ENCODE data around the gene LETMD1.

LETMD1 gene

DNA sequence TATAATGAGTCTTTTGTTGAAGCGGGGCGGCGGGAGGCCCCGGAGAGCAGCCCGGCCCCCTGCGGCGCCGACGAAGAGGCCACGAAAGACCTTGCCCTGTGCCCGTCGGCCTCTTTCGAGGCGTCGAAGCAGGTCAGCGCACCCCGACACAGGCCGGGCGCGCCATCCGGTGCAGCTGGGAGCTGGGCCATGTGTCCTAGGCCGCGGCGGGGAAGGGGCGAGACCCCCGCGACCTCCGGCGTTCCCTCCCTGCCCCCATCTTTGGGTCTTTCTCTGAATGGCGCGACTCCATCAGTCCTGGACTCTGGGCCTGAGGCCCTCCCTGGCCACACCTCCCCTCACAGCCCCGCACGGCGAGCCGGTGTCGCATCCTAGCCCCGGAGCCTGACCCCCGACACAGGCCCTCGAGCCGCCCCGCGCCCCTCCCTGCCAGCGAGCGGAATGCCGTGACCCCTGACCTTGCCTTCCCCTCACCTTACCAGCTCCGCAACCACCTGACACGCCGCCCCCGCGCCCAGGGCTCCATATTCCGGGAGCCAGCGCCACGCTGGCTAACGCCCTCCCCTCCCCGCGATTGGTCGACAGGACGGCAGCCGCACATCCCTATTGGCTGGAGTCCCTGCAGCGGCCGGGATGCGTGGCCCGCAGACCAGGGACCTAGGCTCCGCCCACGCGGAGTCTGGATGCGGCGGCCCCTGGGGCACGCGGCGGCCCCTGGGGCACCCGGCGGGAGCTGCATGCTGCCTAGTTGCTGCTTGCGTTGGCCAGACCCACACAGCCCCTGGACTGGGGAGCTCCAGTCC is 22.1 kb upstream of the LETMD1 start, which contains the start of gene SLC11A2:
SLC11A2 (minus strand) TSS at position 549 of the 803 bp plus-strand sequence. CDS start 15,656 bp downstream, outside the sequence.
- peak; percentile 88 for DNase-seq

DNA sequence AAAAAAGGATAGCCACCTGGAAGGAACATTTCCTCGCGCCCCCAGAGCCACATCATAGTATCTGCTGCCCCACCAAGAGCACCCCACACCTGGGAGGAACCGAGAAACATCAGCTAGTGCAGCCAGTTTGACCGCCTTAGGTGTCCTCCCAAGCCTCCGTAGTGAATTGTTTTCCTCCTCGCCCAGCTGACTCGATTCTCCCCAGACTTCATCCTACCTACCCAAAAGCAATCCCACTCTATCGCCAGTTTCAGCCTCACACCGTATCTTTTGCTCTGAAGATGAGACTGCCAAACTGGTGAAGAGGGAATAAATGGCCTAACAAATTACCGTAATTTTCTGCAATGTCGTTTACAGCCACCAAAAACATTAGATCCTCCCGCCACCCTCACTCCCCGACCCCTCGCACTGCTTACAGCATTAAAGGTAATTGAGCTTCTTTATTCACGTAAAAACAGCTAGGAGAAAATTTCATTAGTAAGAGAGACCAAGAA is 20.7 kb upstream of the LETMD1 start:
- DNase-seq = no peak

DNA sequence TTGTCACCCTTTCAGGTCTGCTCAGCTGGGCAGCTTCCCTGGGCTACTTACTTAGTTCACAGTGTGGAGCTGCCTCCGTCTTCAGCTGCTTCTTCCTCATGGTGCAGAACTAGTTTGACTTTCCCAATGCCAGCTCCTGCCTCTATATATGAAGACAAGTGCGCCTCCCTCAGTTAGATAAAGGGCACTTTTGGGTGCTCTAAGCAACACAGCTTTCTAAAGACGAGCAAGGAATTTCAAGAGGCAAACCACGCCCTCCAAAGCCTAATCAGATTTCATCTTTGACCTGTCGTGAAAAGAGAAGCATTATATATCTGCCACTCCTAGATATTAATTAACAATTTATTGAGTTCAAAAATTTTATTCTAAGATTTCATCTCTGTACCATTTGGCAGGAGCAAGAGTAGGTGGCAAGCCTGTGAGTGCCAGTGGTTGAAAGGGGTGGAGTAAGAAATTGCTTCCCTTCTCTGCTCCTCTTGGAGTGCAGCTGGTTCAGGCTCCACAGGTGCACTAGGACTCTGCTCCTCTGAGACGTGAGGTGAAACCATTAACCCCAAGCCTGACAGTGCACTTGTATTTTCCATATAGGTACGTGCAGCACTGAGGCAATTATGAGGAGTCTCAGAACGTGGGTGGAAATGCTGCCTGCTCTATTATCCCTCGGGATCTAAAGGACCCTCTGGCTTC is 19.9 kb upstream of the LETMD1 start:
- no peak for DNase-seq

DNA sequence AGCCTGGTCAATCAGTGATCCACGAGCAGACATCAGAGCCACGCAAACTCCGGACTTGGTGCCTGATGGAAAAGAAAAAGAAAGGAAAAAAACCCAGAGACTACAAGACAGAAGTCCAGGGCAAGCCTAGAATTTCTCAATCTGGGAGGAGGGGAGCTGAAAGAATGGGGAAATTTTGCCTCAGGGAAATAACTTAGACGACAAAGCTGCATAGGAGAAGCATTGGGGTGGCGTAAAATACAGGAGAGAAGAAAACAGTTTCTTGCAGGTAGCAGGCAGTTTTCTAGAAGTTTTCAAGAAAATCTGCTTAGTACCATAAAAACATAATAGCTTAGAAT is 19.3 kb upstream of the LETMD1 start:
- DNase-seq = no peak

DNA sequence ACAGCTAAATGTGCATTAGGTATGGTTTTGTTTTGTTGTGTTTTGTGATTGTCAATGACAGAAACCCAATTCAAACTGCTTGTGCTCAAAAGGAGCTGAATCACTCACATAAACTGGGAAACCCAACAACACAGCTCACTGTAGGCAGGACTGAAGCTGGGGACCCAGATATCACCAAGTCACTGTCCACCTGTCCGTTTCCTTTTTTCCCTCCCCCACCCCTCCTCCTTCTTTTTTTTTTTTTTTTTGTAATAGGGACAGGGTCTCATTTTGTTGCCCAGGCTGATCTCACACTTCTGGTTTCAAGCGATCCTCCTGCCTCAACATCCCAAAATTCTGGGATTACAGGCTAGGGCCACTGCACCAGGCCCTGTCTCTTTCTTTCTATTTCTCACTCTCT is 15.1 kb upstream of the LETMD1 start:
- no peak for DNase-seq

DNA sequence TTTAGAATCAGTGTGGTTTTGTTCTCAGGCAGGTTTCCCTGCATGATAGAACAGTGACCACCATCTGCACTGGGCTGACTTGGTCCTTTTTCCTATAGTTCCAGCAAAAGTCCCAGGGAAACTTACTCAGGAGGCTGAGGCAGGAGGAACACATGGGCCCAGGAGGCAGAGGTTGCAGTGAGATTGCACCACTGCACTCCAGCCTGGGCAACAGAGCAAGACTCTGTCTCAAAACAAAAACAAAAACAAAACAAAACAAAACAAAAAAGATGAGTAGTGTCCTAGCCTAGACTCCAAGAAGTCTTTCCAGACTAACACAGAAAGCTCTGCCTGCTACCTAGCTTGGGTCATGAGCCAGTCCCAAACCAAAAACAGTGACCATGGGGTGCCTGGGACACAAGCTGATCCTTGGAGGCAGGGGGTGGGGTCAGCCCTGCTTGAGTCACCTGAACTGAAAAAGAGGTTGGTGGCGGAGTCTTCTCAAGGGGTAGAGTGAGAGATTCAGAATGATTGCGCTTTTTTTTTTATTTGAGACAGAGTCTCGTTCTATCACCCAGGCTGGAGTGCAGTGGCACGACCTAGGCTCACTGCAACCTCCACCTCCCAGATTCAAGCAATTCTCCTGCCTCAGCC is 14.6 kb upstream of the LETMD1 start:
- no peak for DNase-seq

DNA sequence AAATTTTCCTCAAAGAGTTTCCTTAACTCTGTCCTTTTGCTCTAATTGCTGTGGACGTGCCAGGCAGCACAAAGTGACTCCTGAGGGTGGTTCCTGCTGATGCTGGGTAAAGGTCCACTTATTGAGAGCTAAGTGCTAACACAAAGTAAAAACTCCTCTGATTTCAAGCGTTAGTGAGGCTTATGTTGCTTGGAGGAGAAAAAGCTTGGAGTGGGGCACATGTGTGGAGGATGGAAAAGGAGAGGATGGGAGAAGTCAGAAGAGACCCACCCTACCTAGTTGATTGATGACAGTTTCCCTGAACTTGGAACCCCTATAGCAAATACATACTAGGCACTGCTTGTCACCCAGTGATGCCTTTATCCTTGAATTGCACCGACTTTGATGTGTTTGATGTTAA is 11.8 kb upstream of the LETMD1 start:
- no peak for DNase-seq

DNA sequence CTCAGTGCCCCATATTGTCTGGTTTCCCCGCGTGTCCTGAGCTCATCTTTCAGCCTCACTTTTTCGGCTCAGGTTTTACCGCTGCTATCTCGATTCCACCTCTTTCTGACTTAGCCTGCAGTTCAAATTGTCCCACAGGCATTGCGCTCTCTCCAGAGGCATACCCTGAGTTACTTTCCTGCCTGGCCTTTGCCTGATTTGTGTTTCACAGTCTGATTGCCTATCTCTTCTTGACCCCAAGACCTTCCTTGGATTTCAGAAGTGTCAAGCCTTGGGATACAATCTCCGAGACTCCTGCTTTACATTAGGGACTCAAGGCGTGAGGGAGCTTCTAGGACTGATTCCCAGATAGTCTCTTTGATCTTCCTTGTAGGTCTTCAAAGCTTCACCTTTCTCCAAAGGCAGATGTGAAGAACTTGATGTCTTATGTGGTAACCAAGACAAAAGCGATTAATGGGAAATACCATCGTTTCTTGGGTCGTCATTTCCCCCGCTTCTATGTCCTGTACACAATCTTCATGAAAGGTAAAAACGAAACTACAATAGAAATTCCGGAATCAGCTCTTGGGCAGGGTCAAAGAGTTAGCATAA is 629 bp downstream of the LETMD1 start:
- DNase-seq = no peak

DNA sequence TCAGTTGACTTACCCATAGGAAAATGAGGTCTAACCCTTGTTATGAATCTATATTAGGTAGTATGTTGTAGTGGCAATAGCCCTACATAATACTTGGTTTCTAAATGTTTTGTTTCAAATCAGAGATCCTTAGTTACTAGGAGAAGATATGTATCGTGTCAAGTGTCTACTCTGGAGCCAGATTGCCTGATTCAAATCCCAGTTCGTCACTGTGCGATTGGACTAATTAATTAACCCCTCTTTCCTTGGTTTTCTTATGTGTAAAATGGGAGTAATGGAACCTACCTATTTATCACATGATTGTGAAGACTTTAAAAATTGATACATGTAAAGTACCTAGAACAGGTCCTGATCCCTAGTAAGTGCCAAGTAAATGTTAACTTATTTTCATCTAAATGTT is 1.4 kb downstream of the LETMD1 start:
- DNase-seq = no peak

DNA sequence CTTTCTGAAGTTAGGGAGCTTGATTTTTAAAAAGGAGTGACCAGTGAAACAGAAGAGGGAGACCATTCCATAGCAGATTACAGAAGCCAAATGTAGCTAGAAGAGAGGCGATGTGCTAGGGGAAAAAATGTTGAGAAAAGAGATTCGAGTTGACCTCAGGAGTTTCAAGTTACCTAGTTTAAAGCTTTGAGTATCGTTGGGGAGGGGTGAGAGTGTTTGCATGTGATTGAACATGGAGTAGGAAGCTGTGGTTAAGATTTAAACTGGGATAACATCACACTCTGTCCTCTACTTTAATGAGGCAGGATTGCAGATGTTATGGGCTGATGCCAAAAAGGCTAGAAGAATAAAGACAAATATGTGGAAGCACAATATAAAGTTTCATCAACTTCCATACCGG is 3.7 kb downstream of the LETMD1 start:
- no peak for DNase-seq

DNA sequence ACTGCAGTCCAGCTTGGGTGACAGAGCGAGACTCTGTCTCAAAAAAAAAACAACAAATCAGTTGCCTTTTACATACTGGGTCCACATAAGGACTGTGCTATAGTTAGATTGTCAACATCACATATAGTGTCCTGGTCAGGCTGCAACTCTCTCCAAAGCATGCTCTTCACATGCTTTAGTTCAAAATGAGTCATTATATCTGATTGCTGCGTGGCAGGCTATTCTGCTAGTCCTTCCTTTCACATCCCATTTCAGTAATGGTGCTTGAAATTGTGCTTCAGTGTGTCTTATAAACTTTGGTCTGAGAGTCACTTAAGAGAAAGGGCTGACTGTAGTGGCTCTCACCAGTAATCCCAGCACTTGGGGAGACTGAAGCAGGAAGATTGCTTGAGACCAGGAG is 6.9 kb downstream of the LETMD1 start:
- no peak for DNase-seq

DNA sequence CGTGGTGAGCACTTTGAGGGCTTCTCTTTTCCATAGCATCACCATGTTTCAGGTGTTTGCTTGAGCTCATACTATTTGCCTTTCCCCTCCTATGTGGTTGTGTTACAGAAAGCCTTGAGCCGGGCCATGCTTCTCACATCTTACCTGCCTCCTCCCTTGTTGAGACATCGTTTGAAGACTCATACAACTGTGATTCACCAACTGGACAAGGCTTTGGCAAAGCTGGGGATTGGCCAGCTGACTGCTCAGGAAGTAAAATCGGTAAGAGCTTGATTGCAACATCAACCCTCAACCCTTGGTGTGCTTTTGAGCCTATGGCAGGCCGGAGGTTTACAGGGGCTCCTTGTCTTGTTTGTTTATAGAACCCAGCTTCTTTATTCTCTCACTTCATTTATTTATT is 8.1 kb downstream of the LETMD1 start:
- no peak for DNase-seq

DNA sequence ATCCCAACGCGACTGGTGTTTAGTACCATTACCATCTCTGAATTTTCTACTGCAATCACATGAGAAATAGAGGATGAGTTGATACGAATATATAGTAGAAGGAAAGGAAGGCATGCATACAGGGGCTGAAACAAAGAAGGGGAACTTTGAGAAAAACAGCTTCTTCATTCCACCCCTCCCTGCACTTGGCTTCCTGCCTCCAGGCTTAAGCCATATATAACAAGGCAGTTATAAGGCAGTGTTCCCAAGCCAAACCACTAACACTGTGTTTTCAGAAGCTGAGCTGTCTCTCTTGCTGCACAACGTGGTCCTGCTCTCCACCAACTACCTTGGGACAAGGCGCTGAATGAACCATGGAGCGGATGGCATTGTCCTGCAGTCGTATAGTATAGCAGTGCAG is 11.0 kb downstream of the LETMD1 start:
- DNase-seq = no peak

DNA sequence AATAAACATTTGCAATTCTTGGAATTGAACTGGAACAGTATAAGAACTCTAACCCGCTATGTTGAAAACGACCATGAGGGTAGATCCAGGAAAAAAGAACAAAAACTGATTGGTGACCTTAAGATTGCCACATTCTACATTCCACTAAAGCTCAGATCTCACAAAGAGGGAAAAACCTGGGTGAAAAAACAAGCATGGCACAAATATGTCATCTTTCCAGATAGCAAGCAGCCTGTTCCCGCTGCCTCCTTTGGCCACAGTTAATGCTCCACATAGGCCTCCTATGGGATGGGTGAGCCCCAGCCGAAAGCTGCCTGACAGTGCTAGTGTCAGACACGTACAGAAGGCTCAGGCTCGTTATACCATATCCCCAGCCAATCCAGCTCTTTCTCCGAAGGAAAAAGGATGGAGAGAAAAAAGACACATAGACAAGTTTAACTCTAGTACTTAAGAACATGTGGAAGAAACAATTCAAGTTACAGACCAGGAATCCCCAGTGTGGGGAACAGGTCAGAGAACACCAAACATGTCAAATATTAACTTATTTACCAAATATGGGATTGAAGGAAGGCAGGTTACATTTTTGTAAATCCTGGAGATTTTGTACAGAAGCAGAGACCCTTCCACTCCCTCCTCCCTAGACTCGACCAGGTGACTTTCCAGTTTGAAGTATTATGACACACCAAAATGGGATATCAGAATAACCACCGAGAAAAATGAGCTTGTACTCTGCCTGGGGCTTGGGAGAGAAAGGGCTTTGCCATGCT is 14.7 kb downstream of the LETMD1 start:
- no peak for DNase-seq

DNA sequence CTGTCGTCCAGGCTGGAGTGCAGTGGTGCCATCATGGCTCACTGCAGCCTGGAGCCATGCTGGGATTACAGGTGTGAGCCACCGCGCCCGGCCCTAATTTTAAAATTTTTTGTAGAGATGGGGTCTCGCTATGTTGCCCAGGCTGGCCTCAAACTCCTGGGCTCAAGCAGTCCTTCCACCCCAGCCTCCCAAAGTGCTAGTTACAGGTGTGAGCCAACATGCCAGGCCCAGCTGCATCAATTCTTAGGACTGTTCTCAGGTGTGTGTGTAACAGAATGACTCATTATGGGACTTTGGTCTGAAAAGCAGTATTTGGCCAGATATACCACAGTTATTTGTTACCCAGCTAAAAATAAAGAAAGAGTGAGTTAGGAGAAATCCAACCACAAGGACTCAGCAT is 17.4 kb downstream of the LETMD1 start:
- DNase-seq = no peak

DNA sequence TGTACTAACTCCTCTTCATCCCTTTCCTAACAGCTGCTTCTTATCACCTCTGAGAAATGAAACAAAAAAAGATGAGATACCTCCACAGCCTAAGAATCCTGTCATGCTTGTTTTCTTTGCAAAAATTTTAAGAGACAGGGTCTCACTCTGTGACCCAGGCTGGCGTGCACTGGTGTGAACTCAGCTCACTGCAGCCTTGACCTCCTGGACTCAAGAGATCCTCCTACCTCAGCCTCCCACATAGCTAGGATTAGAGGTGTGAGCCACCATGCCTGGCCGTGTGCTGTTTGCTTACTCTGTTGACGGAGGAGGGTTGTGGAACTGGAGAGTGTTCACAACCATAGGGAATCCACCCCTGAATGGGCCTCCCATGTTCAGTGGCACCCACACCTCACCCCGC is 19.1 kb downstream of the LETMD1 start:
- DNase-seq = no peak

DNA sequence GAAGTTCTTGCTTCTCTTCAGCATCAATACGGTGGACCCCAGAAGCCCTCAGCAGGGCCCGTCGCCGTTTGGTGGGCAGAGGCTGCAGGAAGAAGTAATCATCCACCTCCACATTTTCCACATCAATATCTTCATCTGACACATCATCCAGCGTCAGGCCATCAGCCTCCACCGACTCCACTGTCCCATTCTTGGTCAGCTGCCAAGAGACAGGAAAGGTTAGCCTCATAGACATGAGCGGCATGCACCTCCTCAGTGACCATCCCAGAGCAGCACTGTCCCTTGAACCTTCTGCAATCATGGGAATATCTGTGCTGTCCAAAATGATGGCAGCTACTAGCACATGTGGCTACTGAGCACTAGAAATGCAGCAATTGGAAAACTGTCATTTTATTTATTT is 19.6 kb downstream of the LETMD1 start:
- DNase-seq = no peak

DNA sequence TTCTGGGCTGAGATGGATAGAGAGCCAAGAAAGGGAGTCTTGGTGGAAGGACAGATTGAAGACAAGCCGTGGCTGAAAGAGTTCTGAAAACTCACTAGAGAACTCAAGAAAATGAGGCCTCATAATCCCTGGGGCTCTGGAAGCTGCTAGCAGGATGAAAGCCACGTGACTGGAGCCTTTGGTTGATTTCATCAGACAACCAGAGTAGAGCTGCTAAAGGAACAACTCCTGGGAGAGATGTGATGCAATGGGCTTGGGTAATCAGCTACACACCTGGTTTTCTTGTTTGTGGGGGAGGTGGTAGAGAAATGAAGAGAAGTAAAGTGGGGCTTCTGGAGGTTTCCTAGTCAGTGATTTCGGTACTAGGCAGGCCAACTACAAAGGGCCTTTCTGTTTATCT is 21.9 kb downstream of the LETMD1 start:
- DNase-seq = no peak

DNA sequence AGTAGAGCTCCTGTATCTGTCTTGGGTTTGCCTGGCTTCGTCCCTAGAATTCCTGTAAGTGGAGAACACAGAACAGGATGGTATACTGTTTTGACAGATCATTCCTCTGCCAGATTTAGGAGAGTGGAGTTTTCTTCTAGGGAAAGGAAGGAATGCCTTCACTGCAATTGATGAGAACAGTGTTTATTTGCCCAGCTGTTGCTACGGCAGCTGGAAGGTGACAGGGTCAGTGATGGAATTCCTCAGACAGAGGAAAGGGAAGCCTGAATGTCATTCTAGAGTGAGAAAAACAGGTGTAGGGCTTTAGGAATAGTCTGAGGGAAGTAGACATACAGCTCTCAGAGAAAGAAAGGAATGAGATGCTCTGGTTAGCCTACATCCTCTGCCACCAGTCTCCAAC is 23.5 kb downstream of the LETMD1 start:
- no peak for DNase-seq

DNA sequence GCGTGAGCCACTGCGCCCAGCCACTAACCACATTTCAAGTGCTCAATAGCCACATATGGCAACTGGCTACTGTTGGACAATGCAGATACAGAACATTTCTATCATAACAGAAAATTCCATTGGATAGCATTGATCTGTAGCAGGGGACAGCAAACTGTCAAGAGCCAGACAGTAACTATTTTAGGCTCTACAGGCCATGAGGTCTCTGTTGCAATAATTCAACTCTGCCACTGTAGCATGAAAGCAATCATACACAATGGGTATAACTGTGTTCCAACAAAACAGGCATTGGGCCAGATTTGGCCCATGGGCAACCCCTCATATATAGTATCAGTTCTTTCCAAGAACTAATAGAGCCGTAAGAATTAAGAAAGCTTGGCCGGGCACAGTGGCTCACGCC is 27.3 kb downstream of the LETMD1 start:
- no peak for DNase-seq

DNA sequence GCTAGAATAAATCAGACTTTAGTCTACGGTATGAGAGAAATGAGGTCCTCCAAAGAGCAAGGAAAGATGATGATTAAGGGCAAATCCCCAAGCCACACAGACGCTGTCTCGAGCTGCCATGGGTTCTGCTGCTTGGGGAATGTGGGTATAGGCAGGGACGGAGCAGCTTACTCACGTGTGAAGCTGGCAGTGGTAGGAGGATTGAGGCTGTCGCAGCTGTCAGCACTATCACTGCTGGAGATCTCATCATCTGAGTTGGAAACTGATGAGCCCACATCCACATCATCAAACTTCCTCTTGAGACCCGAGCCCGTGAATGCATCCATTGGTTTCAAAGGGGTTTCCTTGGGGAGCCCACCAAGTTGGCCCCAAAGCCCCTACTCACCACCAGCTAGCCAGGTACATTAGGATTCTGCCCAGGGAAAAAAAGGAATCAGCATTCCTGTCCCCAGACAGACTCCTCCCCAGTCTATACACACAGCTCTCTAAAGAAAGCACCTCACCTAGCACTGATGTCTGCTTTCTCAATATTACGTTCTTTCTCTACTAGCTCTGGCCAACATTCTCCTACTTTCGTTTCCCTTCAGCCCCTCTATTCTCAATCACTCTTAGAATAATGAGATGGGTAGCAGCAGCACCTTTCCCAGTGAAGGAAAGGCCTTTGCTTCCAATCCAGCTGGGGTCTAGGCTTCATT is 28.3 kb downstream of the LETMD1 start:
- no peak for DNase-seq

DNA sequence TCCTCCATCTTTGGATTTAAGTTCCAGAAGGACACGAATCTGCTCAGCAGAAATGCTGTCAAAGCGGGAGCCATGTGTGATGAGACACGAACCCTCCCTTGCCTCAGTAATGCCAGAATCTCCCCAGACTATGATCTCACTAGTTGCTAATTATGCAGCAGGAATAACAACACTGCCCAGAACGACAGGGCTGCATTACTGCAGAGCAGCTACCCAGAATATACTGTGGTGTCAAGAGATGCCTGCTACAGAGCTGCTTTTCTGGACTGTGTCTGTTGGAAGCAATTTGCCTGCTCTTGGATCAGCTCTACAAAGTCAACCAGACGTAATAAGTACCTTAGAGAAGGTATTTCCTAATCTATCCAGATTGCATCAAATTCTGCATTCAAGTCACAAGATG is 29.8 kb downstream of the LETMD1 start:
- DNase-seq = no peak
